ENCODE measurements around the gene WDFY1.

The WDFY1 gene

GRCh38 chr2:223989206-223989855 lies 44.2 kb upstream of the WDFY1 start:
- DNase-seq (ENCODE audit: low read depth), result no peak
- no peak for TF ChIP-seq CTCF (IDR thresholded peaks at IDR 0.05; ENCODE audit: low read depth, low read length, missing control alignments)
- H3K4me3 ChIP-seq (ENCODE audit: low read depth, low read length), result no peak overlapping the region

- no peak for TF ChIP-seq CTCF (IDR thresholded peaks at IDR 0.05; ENCODE audit: low read depth, low read length, missing control alignments)
- no peak overlapping the region for H3K4me3 ChIP-seq (ENCODE audit: low read depth, low read length)
- DNase-seq (ENCODE audit: low read depth), result no peak
Observed at GRCh38 chr2:223981241-223981640, 36.1 kb upstream of the WDFY1 start.

GRCh38 chr2:223980803-223981202 lies 35.7 kb upstream of the WDFY1 start:
- TF ChIP-seq CTCF (IDR thresholded peaks at IDR 0.05; ENCODE audit: low read depth, low read length, missing control alignments), result no peak
- no peak for DNase-seq (ENCODE audit: low read depth)

GRCh38 chr2:223980397-223980735 lies 35.2 kb upstream of the WDFY1 start:
- no peak for TF ChIP-seq CTCF (IDR thresholded peaks at IDR 0.05; ENCODE audit: low read depth, low read length, missing control alignments)
- no peak overlapping the region for H3K4me3 ChIP-seq (ENCODE audit: low read depth, low read length)
- DNase-seq (ENCODE audit: low read depth), result no peak

More at GRCh38 chr2:223980803-223981202, 35.7 kb upstream of the WDFY1 start:
- H3K4me3 ChIP-seq (ENCODE audit: low read depth, low read length), result no peak overlapping the region

GRCh38 chr2:223979730-223980396 lies 34.7 kb upstream of the WDFY1 start:
- H3K4me3 ChIP-seq (ENCODE audit: low read depth, low read length), result no peak overlapping the region
- TF ChIP-seq CTCF (IDR thresholded peaks at IDR 0.05; ENCODE audit: low read depth, low read length, missing control alignments), result no peak
- no peak for DNase-seq (ENCODE audit: low read depth)

- no peak overlapping the region for H3K4me3 ChIP-seq (ENCODE audit: low read depth, low read length)
- TF ChIP-seq CTCF (IDR thresholded peaks at IDR 0.05; ENCODE audit: low read depth, low read length, missing control alignments), result no peak
- DNase-seq (ENCODE audit: low read depth), result no peak
Observed at GRCh38 chr2:223978451-223978850, 33.3 kb upstream of the WDFY1 start.

Measured in GM12864 (cell line).